IMR-90 (cell line): ENCODE data around the gene ANKRD1. TPM values are rescaled to one million over a fixed set of nuclear protein-coding genes. Genes with fewer than 3 reads are reported as not detected.

ENCODE experiments used
- SMC3 ChIP-seq: fragments of 150-350 bp; IDR thresholded peaks from 2 replicates; pipeline ENCODE4 v1.6.1; 2016; ENCODE audit warnings: low read depth, mild to moderate bottlenecking, antibody characterized with exemption, low read length, moderate library complexity
- polyA plus RNA-seq, 3 experiments: library from polyadenylated mRNA; depleted of rRNA; stranded (reverse); fragments of >200 nt; gene quantifications; 2 replicates each; pipeline ENCODE4 v1.2.3, GENCODE V29; 2012; ENCODE audit warnings: low replicate concordance in 1 of 3
- total RNA-seq: library from RNA; depleted of rRNA; stranded (reverse); fragments of >200 nt; gene quantifications from 2 replicates; pipeline ENCODE4 v1.2.3, GENCODE V29; 2012
- TF ChIP-seq, protein P1 (sequence below): conservative IDR thresholded peaks from 2 replicates; pipeline ENCODE4 v1.5.1; 2012; ENCODE audit warnings: mild to moderate bottlenecking, low read depth, low read length, improper control_type of control experiment

ANKRD1 gene
- total and polyA plus RNA-seq, 2 of the 4 experiments (the other 2 are of a cell fraction): 7.4 to 10.8 TPM

DNA sequence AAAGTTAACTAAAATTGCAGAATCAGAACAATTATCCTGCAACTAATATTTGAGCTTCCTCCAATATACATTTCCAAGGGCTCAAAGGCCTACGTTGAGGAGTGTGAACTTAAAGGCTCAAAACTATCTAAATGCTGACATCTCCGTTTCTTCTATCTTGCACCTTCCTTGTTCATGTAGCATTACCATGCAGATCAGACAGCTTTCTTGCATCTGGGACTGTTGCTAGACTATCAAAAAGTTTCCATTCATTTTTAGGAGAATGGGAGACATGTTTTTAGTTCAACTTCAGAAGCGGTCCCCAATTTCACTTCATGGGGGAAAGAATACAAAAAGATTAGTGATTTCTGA lies 2.9 kb downstream of the ANKRD1 start (continued):
- no peak for TF ChIP-seq SMC3
- TF ChIP-seq, protein P1, sequence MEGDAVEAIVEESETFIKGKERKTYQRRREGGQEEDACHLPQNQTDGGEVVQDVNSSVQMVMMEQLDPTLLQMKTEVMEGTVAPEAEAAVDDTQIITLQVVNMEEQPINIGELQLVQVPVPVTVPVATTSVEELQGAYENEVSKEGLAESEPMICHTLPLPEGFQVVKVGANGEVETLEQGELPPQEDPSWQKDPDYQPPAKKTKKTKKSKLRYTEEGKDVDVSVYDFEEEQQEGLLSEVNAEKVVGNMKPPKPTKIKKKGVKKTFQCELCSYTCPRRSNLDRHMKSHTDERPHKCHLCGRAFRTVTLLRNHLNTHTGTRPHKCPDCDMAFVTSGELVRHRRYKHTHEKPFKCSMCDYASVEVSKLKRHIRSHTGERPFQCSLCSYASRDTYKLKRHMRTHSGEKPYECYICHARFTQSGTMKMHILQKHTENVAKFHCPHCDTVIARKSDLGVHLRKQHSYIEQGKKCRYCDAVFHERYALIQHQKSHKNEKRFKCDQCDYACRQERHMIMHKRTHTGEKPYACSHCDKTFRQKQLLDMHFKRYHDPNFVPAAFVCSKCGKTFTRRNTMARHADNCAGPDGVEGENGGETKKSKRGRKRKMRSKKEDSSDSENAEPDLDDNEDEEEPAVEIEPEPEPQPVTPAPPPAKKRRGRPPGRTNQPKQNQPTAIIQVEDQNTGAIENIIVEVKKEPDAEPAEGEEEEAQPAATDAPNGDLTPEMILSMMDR: no peak
